ENCODE data around the gene KIF5A.

KIF5A gene

GRCh38 chr12:57531836-57532235 is 18.0 kb upstream of the KIF5A start:
- Histone ChIP-seq H3K36me3 (ENCODE audit: low read length) (no peaks in the 10 kb centered on the region; the same call in 1 of the 2 replicates), H3F3A (ENCODE audit: insufficient read depth) (peaks cover 12% of the 10 kb centered on the region; the same call in 1 of the 2 replicates)
- TF ChIP-seq EZH2phosphoT487 (conservative IDR thresholded peaks at IDR 0.05; ENCODE audit: low read length) (no peak), CTCF (IDR thresholded peaks at IDR 0.05; ENCODE audit: insufficient read depth, low read length, poor library complexity, severe bottlenecking) (no peak)

GRCh38 chr12:57533108-57533507 is 16.7 kb upstream of the KIF5A start:
- Histone ChIP-seq H3K27me3 (ENCODE audit: low read length) (no peaks in the 10 kb centered on the region), H3K4me3 (ENCODE audit: insufficient read depth, low read length, poor library complexity, severe bottlenecking) (no peak overlapping the region), H3K79me2 (ENCODE audit: insufficient read depth, low read length) (no peaks in the 10 kb centered on the region), H3K27ac (ENCODE audit: low read depth, low read length) (no peak overlapping the region), H3F3A (ENCODE audit: insufficient read depth) (peaks cover 12% of the 10 kb centered on the region; the same call in 1 of the 2 replicates), H3K36me3 (ENCODE audit: low read length) (no peaks in the 10 kb centered on the region; the same call in 1 of the 2 replicates), H4K20me1 (ENCODE audit: low read depth, low read length) (no peaks in the 10 kb centered on the region), H3K9me2 (replicated peaks; ENCODE audit: insufficient read depth, low read length) (no peaks in the 10 kb centered on the region), H2AFZ (ENCODE audit: low read depth, low read length, severe bottlenecking) (no peak overlapping the region), H3K9me3 (ENCODE audit: insufficient read depth, low read length) (no peaks in the 10 kb centered on the region), H3K9ac (ENCODE audit: low read length) (no peak overlapping the region), H3K4me2 (ENCODE audit: low read depth, low read length, poor library complexity, severe bottlenecking) (no peak overlapping the region)
- TF ChIP-seq EZH2phosphoT487 (conservative IDR thresholded peaks at IDR 0.05; ENCODE audit: low read length), result no peak
- no peak for TF ChIP-seq CTCF (IDR thresholded peaks at IDR 0.05; ENCODE audit: insufficient read depth, low read length, poor library complexity, severe bottlenecking)

More at GRCh38 chr12:57531836-57532235, 18.0 kb upstream of the KIF5A start:
- Histone ChIP-seq H3K4me2 (ENCODE audit: low read depth, low read length, poor library complexity, severe bottlenecking) (no peak overlapping the region), H2AFZ (ENCODE audit: low read depth, low read length, severe bottlenecking) (no peak overlapping the region), H3K9ac (ENCODE audit: low read length) (no peak overlapping the region), H4K20me1 (ENCODE audit: low read depth, low read length) (no peaks in the 10 kb centered on the region), H3K27ac (ENCODE audit: low read depth, low read length) (no peak overlapping the region), H3K27me3 (ENCODE audit: low read length) (no peaks in the 10 kb centered on the region), H3K9me3 (ENCODE audit: insufficient read depth, low read length) (no peaks in the 10 kb centered on the region), H3K9me2 (replicated peaks; ENCODE audit: insufficient read depth, low read length) (no peaks in the 10 kb centered on the region), H3K4me3 (ENCODE audit: insufficient read depth, low read length, poor library complexity, severe bottlenecking) (no peak overlapping the region), H3K79me2 (ENCODE audit: insufficient read depth, low read length) (no peaks in the 10 kb centered on the region)

- H3K27ac ChIP-seq (ENCODE audit: low read depth, low read length), result no peak overlapping the region
- H3K4me2 ChIP-seq (ENCODE audit: low read depth, low read length, poor library complexity, severe bottlenecking), result no peak overlapping the region
- H3F3A ChIP-seq (ENCODE audit: insufficient read depth), result 0 out of 2 replicates have a peak, but pooled peaks cover 6% of the 10 kb centered on the region
- H3K9ac ChIP-seq (ENCODE audit: low read length), result no peak overlapping the region
- no peaks in the 10 kb centered on the region for H3K36me3 ChIP-seq (ENCODE audit: low read length)
- no peaks in the 10 kb centered on the region for H3K79me2 ChIP-seq (ENCODE audit: insufficient read depth, low read length)
- H3K9me3 ChIP-seq (ENCODE audit: insufficient read depth, low read length), result no peaks in the 10 kb centered on the region
- no peaks in the 10 kb centered on the region for H3K9me2 ChIP-seq (replicated peaks; ENCODE audit: insufficient read depth, low read length)
- no peak overlapping the region for H3K4me3 ChIP-seq (ENCODE audit: insufficient read depth, low read length, poor library complexity, severe bottlenecking)
- H4K20me1 ChIP-seq (ENCODE audit: low read depth, low read length), result no peaks in the 10 kb centered on the region
- TF ChIP-seq EZH2phosphoT487 (conservative IDR thresholded peaks at IDR 0.05; ENCODE audit: low read length), result no peak
- TF ChIP-seq CTCF (IDR thresholded peaks at IDR 0.05; ENCODE audit: insufficient read depth, low read length, poor library complexity, severe bottlenecking), result no peak
- no peak overlapping the region for H2AFZ ChIP-seq (ENCODE audit: low read depth, low read length, severe bottlenecking)
- no peaks in the 10 kb centered on the region for H3K27me3 ChIP-seq (ENCODE audit: low read length)
These were observed 15.6 kb upstream of the KIF5A start for GRCh38 chr12:57534250-57534649.

Data from SU-DHL-6 (cell line).